HG02870 (cell line): ENCODE results near the gene WDR26.
"Not testable (repeated sequence)": the region's sequence is repeated elsewhere in the genome, so short reads cannot be mapped to it uniquely, and the experiment has no call there.

Source experiments
- ATAC-seq: cut with Tn5 transposase; IDR thresholded peaks from one replicate; pipeline ENCODE4 v1.9.1; 2021; ENCODE audit warnings: mild to moderate bottlenecking, moderate library complexity; ENCODE audit not compliant: unreplicated experiment

WDR26 gene

GRCh38 chr1:224434691-224435317, at the start of gene WDR26:
TSS of gene WDR26 (minus strand) at chr1:224434797.
- ATAC-seq = peak; percentile 90

GRCh38 chr1:224483206-224483605, 48.6 kb upstream of the WDR26 start:
- ATAC-seq = not testable (repeated sequence)

GRCh38 chr1:224482619-224483018, 48.0 kb upstream of the WDR26 start:
- ATAC-seq = no peak

- no peak for ATAC-seq
Measured at GRCh38 chr1:224481601-224482000, 47.0 kb upstream of the WDR26 start.

GRCh38 chr1:224480888-224481459, 46.4 kb upstream of the WDR26 start:
- ATAC-seq = not testable (repeated sequence)

- not testable (repeated sequence) for ATAC-seq
Measured at GRCh38 chr1:224480200-224480599, 45.6 kb upstream of the WDR26 start.

GRCh38 chr1:224472806-224473205, 38.2 kb upstream of the WDR26 start:
- ATAC-seq = no peak

- ATAC-seq = no peak
Measured at GRCh38 chr1:224466154-224466553, 31.6 kb upstream of the WDR26 start.

- no peak for ATAC-seq
Measured at GRCh38 chr1:224459966-224460365, 25.4 kb upstream of the WDR26 start.

GRCh38 chr1:224458996-224459395, 24.4 kb upstream of the WDR26 start:
- ATAC-seq = no peak

GRCh38 chr1:224458296-224458695, 23.7 kb upstream of the WDR26 start:
- ATAC-seq = no peak

- no peak for ATAC-seq
Measured at GRCh38 chr1:224457782-224458144, 23.2 kb upstream of the WDR26 start.

- ATAC-seq = no peak
Measured at GRCh38 chr1:224456637-224456953, 22.0 kb upstream of the WDR26 start.

GRCh38 chr1:224454402-224455055, 19.9 kb upstream of the WDR26 start:
- no peak for ATAC-seq

GRCh38 chr1:224450561-224451350, 16.2 kb upstream of the WDR26 start:
- no peak for ATAC-seq

- no peak for ATAC-seq
Measured at GRCh38 chr1:224450159-224450558, 15.6 kb upstream of the WDR26 start.

GRCh38 chr1:224448453-224449017, 13.9 kb upstream of the WDR26 start:
- ATAC-seq = no peak

- no peak for ATAC-seq
Measured at GRCh38 chr1:224447971-224448370, 13.4 kb upstream of the WDR26 start.

- no peak for ATAC-seq
Measured at GRCh38 chr1:224447251-224447650, 12.7 kb upstream of the WDR26 start.

GRCh38 chr1:224438989-224439388, 4.4 kb upstream of the WDR26 start:
- ATAC-seq = no peak

- no peak for ATAC-seq
Measured at GRCh38 chr1:224435999-224436398, 1.4 kb upstream of the WDR26 start.
